ENCODE data around the gene PIK3R1. TPM values are rescaled to one million over a fixed set of nuclear protein-coding genes. Genes with fewer than 3 reads are reported as not detected.

The PIK3R1 gene
- total RNA-seq, 1 experiment from 2014 or later, result 1.7 TPM

GRCh38 chr5:68288707-68289134, 73.2 kb downstream of the PIK3R1 start:
- Histone ChIP-seq H3K27me3 (ENCODE audit: low read length) (no peaks in the 10 kb centered on the region), H3K4me3 (ENCODE audit: low read length) (peak overlapping the region; percentile 71), H3K4me2 (ENCODE audit: low read length) (peak overlapping the region; percentile 87), H2AFZ (ENCODE audit: low read length) (peak overlapping the region; percentile 80), H3K9me2 (replicated peaks; ENCODE audit: low read length) (no peaks in the 10 kb centered on the region), H3K9ac (ENCODE audit: low read length) (0 out of 2 replicates have a peak overlapping the region, but pooled peaks have one; percentile 15), H4K20me1 (ENCODE audit: low read length) (no peaks in the 10 kb centered on the region), H3K79me2 (ENCODE audit: low read length) (no peaks in the 10 kb centered on the region), H3K4me1 (ENCODE audit: insufficient read depth, low read length) (no peaks in the 10 kb centered on the region), H3K27ac (ENCODE audit: low read length) (no peak overlapping the region), H3K9me3 (ENCODE audit: low read length) (no peaks in the 10 kb centered on the region), H3F3A (ENCODE audit: low read length, unreplicated experiment) (no peaks in the 10 kb centered on the region), H3K36me3 (ENCODE audit: low read depth, low read length) (no peaks in the 10 kb centered on the region)
- ChIA-PET POLR2A (ENCODE audit: unreplicated experiment) (no interaction called here), CTCF (no interaction called here)
- intact Hi-C loops (cut with micrococcal nuclease), result no loop called here
- peak; percentile 35; the same call in 1 of the 2 replicates for ATAC-seq
- BruUV-seq (replicated peaks), result no TSS peak
- DNase-seq, result peak; percentile 1
- no peak for TF ChIP-seq EZH2 (IDR thresholded peaks at IDR 0.05; ENCODE audit: low read length, unreplicated experiment)
- TF ChIP-seq, protein P1, sequence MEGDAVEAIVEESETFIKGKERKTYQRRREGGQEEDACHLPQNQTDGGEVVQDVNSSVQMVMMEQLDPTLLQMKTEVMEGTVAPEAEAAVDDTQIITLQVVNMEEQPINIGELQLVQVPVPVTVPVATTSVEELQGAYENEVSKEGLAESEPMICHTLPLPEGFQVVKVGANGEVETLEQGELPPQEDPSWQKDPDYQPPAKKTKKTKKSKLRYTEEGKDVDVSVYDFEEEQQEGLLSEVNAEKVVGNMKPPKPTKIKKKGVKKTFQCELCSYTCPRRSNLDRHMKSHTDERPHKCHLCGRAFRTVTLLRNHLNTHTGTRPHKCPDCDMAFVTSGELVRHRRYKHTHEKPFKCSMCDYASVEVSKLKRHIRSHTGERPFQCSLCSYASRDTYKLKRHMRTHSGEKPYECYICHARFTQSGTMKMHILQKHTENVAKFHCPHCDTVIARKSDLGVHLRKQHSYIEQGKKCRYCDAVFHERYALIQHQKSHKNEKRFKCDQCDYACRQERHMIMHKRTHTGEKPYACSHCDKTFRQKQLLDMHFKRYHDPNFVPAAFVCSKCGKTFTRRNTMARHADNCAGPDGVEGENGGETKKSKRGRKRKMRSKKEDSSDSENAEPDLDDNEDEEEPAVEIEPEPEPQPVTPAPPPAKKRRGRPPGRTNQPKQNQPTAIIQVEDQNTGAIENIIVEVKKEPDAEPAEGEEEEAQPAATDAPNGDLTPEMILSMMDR (conservative IDR thresholded peaks at IDR 0.05; ENCODE audit: low read depth, low read length), result no peak
- TF ChIP-seq EZH2phosphoT487 (IDR thresholded peaks at IDR 0.05; ENCODE audit: borderline replicate concordance, low read length), result no peak

DNA sequence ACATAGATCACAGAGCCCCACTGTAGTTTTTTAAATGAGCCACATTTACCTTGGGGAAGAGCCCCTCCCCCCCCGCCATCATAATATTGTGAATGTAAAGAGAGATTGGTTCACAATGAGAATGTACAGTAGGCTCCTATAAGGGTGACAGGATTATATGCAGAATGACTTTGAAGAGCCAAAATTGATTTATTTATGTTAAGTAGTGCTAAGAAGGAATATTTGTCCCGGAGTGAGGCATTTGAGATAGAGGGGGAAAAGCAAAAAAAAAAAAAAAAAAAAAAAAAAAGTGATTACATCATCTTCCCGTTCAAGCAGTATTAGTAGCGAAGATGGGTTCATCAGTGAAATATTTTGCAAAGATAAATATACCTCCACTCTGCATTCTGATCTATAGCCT, 73.9 kb downstream of the PIK3R1 start:
- ATAC-seq (no peak), DNase-seq (no peak)
- Histone ChIP-seq H3K9ac (ENCODE audit: low read length) (no peak overlapping the region), H3F3A (ENCODE audit: low read length, unreplicated experiment) (no peaks in the 10 kb centered on the region), H2AFZ (ENCODE audit: low read length) (no peak overlapping the region), H3K4me1 (ENCODE audit: insufficient read depth, low read length) (no peaks in the 10 kb centered on the region), H3K36me3 (ENCODE audit: low read depth, low read length) (no peaks in the 10 kb centered on the region), H3K4me3 (ENCODE audit: low read length) (no peak overlapping the region), H3K27ac (ENCODE audit: low read length) (no peak overlapping the region), H3K79me2 (ENCODE audit: low read length) (no peaks in the 10 kb centered on the region), H3K4me2 (ENCODE audit: low read length) (peak overlapping the region; percentile 87; the same call in 1 of the 2 replicates), H4K20me1 (ENCODE audit: low read length) (no peaks in the 10 kb centered on the region), H3K27me3 (ENCODE audit: low read length) (no peaks in the 10 kb centered on the region), H3K9me3 (ENCODE audit: low read length) (no peaks in the 10 kb centered on the region), H3K9me2 (replicated peaks; ENCODE audit: low read length) (no peaks in the 10 kb centered on the region)
- no TSS peak for BruUV-seq (replicated peaks)
- TF ChIP-seq EZH2phosphoT487 (IDR thresholded peaks at IDR 0.05; ENCODE audit: borderline replicate concordance, low read length) (no peak), EZH2 (IDR thresholded peaks at IDR 0.05; ENCODE audit: low read length, unreplicated experiment) (no peak)
- TF ChIP-seq, protein P1 (conservative IDR thresholded peaks at IDR 0.05; ENCODE audit: low read depth, low read length), result no peak
- intact Hi-C loops (cut with micrococcal nuclease), result no loop called here
- ChIA-PET CTCF (no interaction called here), POLR2A (ENCODE audit: unreplicated experiment) (no interaction called here)

- Histone ChIP-seq H3K27me3 (ENCODE audit: low read length) (no peaks in the 10 kb centered on the region), H3K4me3 (ENCODE audit: low read length) (no peak overlapping the region), H3K36me3 (ENCODE audit: low read depth, low read length) (no peaks in the 10 kb centered on the region), H3F3A (ENCODE audit: low read length, unreplicated experiment) (no peaks in the 10 kb centered on the region), H2AFZ (ENCODE audit: low read length) (no peak overlapping the region), H3K27ac (ENCODE audit: low read length) (no peak overlapping the region), H3K9me2 (replicated peaks; ENCODE audit: low read length) (no peaks in the 10 kb centered on the region), H3K79me2 (ENCODE audit: low read length) (no peaks in the 10 kb centered on the region), H3K9ac (ENCODE audit: low read length) (no peak overlapping the region), H3K9me3 (ENCODE audit: low read length) (no peaks in the 10 kb centered on the region), H3K4me1 (ENCODE audit: insufficient read depth, low read length) (0 out of 2 replicates have a peak, but pooled peaks cover 2% of the 10 kb centered on the region), H4K20me1 (ENCODE audit: low read length) (no peaks in the 10 kb centered on the region), H3K4me2 (ENCODE audit: low read length) (no peak overlapping the region)
- POLR2A ChIA-PET (ENCODE audit: unreplicated experiment), result no interaction called here
- ATAC-seq, result no peak
- intact Hi-C loops (cut with micrococcal nuclease), result no loop called here
- CTCF ChIA-PET, result no interaction called here
- no TSS peak for BruUV-seq (replicated peaks)
- DNase-seq, result no peak
- TF ChIP-seq EZH2phosphoT487 (IDR thresholded peaks at IDR 0.05; ENCODE audit: borderline replicate concordance, low read length) (no peak), EZH2 (IDR thresholded peaks at IDR 0.05; ENCODE audit: low read length, unreplicated experiment) (no peak)
- TF ChIP-seq, protein P1 (conservative IDR thresholded peaks at IDR 0.05; ENCODE audit: low read depth, low read length), result no peak
Measured at GRCh38 chr5:68290260-68290674, 74.7 kb downstream of the PIK3R1 start.

Measured in PC-3 (cell line).